Endometrial microvascular endothelial cells (primary cell): ENCODE data around the gene TMEM272. TPM values are rescaled to one million over a fixed set of nuclear protein-coding genes. Genes with fewer than 3 reads are reported as not detected.

Experiments used
- in situ Hi-C: cut with HindIII; loops from 2 replicates; pipeline ENCODE4 v1.10.0; 2017; ENCODE audit warnings: low sequenced_read_pairs, low pct_unique_long_range_greater_than_20kb; ENCODE audit errors: inconsistent ontology term
- total RNA-seq: library from RNA; depleted of rRNA; stranded (reverse); fragments of >200 nt; gene quantifications from one replicate; pipeline ENCODE4 v1.2.3, GENCODE V29; 2015; ENCODE audit errors: inconsistent ontology term

Gene TMEM272, protein sequence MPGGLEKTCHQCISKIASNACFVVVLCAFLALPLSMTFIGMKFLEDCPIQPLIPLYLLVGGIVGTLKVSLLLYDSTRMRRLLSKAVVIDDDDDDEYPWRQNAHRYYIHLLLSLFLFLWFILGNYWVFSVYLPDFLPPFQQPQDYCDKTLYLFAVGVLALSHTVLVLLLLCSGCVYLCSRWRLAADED
- total RNA-seq = not detected

DNA sequence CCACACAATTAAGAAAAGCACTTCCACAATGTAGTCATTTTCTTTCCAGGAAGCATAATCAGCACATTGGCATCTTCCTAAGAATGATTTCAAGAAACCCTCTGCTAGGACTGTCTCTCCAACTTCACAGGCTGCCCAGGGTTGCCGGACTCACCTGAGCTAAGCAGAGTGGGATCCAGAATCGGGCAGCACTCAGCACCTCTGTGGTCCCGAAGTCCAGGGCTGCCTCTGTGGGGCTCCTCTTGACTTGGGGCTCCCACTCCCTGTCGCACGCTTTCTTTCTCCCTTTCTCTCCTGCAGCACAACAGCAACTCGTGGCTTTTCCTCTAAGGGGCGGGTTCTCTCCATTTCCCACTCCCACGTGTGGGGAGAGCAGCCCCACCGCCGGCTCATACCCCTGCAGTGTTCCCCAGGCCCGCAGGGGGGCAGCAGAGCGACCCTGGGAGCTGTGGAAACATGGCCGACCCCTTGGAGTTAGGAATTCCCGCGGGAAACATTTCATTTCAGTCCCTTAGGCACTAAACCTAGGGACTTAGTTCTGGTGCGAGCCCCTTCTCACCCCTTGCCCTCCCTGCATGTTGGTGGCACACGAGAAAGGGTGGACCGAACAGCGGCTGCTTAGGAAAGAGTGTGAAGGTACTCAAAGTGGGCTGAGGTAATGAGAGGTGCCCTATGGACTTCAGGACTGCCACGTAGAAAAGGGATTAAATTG lies at the start of gene TMEM272:
TMEM272 (minus strand) TSS at position 316 of the 712 bp plus-strand sequence. CDS start 6,647 bp downstream, outside the sequence.
- in situ Hi-C loops = no loop called here

DNA sequence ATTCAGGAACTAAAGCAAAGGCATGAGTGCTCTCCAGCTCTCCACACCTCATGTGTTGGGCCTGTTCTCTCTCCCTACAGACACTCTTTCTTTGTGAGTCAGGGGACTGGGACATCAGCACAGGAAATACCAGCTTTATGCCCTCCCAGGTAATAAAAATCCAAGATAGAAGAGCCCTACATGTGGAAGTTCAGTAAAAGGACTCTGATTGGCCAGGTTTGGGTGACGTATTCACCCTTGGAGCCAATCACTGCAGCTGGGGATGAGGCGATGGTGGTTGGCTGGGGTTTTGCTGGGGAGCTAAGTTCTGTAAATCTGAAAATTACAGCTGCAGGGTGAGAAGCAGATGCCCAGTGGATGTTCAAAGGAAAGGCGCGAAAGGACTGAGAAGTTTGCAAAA lies 49.3 kb upstream of the TMEM272 start:
- in situ Hi-C loops = no loop called here

DNA sequence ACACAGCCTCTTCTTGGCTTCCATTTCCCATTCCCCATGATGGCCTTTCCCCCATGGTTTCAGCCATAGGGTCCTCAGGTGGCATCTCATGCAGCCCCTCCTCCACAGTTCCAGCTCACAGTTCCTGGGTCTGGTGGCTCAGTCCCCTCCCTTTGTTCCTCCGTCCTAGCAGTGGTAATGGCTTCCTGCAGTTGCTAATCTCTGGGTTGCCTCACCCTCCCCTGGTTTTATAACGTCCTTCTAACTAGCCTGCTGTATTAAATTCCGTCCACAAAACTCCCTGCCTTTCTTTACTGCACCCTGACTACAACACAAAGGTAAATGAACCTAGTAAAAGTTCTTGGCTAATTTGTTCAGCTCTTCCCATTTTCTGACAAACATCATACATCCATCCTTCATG lies 47.7 kb upstream of the TMEM272 start:
- in situ Hi-C loops = no loop called here

DNA sequence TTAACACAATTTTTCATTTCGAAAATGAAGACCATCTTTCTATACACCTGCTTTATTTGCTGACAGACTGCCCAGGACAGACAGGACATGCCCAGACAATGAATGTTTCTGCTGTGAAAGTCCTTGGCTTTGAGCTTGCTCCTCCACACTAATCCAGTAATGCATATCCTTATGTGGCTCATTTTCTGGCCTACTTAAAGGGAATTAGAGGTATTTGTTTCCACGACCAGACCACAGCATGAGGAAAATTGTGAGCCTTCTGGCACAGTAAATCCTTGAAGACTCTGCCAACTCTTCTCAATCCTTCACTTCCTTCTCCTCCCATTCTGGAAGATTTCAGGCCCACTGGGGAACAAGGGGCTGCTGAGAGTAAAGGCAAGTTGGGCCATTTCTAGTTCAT lies 42.5 kb upstream of the TMEM272 start:
- in situ Hi-C loops = no loop called here

DNA sequence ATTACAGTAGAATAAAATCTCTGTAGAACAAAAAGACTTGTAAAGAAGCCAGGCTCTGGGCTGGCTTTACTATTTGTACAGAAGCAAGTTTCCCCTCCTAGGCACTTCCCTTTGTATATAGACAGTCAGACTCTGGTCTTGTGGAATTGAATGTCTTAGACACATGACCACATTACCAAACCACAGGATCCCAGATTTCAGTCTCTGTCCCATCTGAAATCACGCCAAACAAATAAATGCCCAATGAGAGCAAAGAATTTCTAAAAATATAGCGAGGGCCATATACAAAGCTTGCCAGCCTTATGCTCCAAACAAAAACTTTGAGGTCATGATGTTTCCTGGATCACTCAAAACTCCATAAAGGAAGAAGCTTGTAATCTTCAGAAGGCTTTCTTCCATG lies 40.7 kb upstream of the TMEM272 start:
- in situ Hi-C loops = no loop called here

DNA sequence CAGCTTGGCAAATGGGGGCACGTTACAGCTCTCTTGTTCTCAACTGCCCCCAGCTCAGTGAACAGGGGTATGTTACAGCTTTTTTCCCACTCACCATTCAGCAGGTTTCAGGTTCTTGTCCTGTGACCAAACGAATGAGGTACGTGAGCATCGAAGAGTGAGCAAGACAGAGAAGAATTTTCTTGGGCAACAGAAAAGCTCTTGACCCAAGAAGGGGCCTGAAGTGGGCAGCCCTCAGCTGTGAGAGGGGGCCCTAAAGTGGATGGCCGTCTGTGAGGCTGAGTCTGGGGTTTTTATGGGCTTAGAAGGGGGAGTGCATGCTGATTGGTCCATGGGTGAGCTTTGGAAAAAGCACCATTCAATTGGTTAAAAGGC lies 38.2 kb upstream of the TMEM272 start:
- in situ Hi-C loops = no loop called here

DNA sequence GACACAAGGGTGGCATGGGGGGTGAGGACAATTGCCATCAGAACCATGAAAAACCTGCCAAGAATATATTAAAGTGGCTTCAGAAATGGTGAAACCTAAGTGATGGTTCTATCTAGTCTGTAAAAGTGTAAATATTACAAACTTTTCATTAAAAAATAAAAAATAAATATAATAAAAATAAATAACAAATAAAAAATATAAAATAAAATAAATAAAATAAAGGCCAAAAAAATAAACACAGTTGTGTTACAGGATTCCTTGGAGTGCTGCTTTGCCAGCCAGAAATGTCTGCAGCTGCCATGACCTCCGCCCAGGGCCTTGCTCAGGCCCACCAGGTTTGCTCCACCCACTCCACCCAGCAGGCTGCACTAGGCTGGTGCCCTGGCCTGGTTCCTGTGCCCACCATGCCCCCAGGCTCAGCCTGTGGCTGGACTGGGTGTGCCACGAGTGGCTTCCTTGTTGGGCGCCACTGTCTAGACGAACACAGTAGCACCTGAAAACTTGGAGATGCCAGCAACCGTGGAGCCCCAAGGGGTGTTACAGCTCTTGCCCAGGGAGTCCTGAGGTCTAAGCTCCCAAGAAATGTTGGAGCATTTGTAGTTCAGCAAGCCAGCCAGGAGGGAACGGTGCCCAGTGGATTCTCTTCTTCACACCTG lies 37.7 kb upstream of the TMEM272 start:
- in situ Hi-C loops = no loop called here

DNA sequence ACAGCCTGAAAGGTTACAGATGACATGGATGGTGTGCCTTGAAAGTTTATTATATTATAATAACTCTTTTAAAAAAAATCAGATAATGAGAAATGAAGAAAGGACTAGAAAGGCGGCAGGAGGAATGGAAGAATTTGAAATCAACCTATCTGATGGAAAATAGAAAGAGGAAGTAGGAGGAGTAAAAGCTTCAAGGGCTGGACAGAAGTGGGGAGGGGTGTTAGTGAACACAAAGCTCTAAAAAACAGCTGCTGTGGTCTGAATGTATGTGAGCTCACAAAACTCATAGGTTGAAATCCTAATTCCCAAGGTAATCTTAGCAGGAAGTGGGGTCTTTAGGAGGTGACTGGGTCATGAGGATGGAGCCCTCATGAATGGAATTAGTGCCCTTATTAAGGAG lies 36.3 kb upstream of the TMEM272 start:
- in situ Hi-C loops = no loop called here

DNA sequence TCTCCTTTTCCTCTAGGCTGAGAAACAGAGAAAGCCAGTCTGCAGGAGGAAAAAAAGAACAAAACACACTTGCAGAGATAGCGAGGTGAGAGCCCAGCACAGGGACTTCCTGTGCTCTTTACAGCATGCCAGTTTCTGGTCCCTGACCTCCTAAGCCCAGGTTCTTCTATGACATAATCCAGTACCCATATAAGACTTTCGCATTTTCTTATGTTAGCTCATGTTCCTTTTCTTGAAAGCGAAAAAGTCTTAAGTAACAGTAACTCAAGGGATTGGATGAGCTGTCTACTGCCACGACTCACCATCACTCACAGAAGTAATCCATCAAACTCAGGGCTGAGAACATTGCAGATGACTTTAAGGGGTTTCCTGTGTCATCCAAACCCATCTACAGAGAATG lies 34.2 kb upstream of the TMEM272 start:
- in situ Hi-C loops = no loop called here

DNA sequence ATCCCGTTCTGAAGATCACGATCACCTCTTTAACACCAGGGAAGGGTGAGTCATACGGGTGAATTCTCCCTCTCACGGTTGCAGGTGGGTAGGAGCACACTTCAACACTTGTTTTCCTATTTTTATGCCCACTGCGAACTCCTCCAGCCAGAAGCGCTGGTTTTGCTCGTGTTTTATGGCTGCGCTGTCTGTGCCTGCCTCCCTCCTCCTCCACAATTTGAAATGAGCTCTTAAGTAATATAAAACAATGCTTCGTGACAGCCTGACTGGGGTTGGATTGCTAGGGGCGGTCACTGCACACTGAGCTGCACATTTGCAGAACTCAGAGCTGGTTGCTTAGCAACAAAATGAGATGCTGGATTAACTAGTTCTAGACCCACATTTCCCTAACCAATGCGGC lies 29.7 kb upstream of the TMEM272 start:
- in situ Hi-C loops = no loop called here

DNA sequence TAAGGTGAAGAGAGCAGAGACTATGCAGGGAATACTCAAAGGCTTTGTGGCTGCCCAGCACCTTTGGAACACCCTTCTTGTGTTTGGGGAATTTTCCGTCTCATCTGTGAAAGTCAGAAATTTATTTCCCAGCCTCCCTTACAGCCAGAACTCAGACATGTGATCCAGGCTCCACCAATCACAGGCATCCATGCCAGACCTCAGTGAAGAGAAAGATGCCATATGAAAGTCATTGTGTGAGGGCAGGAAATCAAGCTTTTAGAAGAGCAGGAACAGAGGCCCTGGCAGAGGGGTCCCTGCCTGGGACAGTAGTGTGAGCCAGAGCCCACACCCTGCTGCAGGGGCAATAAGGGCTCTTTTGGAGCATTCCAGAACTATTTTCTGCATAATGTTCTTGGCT lies 28.9 kb upstream of the TMEM272 start:
- in situ Hi-C loops = no loop called here

DNA sequence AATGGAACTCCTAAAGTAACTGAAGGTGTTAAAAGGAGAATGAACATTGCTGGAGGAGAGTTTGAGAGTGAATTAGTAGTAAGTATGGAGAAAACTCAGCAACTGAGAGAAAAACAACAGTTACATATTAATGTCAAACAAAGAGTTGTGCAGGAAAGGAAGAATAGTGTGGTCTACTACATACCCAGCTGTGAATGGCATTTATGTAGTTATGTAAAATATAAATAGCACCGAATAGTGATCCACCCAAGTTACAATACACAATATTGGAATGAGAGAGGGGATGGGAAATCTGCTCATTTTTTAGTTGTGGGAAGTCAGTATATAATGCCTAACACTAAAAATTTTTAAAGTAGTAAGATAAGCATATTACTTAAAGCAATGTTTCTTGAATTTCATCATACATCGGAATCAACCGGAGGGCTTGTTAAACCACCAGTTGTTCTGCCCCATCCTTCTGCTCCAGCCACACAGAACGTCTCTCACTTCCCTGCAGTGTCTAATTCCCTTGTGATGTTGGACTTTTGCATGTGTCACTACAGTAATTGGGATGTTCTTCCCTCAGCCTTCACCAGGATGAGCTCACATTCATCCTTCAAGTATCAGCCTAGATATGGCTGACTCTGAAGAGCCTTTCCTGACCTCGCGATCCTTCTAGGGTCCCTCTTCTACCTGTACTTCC lies 28.3 kb upstream of the TMEM272 start:
- in situ Hi-C loops = no loop called here

DNA sequence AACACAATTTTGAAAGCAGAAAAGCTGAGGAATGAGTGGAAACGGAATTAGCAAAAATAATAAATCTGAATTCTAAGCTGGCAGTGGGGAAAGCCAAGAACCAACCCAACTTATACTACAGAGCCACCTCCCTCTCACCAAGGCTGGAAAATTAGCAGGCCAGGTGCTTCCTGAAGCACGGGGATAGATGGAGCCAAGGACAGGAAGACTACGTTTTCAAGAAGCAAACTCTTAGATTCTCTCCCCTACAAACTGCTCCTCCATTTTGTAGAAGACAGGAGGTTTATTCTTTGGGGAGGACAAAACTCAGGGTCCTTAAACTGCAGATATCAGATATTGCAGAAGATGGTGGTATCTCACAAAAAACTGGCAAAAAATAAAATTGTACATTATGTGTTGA lies 25.6 kb upstream of the TMEM272 start:
- in situ Hi-C loops = no loop called here

DNA sequence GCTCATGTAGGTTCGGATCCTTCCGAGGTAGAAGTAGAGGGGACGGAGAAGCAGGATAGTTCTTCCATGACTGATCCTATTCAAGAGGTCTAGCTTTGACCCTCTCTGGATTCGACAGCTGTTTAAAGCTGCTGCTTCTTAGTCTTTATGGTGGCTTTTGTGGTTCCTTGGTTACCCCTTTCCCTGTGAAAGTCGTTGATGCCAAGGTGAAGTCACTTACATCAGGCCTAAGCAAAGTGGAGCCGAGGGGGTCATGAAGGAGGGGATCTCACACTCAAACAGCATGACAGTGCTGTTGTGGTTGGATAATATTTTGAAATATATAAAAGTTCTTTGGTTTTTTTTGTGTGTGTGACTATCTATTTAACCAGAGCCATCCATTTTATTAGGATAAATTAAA lies 24.9 kb upstream of the TMEM272 start:
- in situ Hi-C loops = no loop called here

DNA sequence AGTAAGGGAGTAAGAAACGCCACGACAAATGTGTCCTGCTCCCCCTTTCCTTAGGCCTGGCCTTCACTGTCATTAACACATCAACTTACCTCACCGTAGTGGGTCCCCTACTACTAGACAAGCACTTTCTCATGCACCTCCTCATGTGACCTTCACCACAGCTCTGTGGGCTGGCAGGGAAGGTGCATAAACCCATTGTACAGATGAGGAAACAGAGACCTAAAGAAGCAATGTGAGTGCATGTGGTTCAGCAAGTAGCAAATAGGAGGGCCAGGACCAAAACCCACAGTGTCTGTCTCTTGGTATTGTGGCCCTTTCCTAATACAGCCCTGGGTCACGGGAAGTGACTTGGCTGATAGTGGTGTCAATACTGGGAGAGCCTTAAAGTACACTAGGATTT lies 22.1 kb upstream of the TMEM272 start:
- in situ Hi-C loops = no loop called here

DNA sequence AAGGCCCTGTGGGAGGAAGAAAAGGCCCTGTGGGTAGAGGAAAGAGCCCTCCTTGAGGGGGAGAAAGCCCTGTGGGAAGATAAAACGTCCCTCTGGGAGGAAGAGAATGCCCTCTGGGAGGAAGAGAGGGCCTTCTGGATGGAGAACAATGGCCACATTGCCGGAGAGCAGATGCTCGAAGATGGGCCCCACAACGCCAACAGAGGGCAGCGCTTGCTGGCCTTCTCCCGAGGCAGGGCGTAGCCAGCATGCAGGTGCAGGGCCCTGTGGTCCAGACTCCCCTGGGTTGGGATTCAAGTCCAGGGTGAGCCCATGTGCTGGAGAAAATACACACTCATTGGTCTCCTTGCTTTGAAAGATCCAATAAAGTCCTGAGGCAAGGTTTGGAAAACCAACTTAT lies 20.9 kb upstream of the TMEM272 start:
- in situ Hi-C loops = no loop called here

DNA sequence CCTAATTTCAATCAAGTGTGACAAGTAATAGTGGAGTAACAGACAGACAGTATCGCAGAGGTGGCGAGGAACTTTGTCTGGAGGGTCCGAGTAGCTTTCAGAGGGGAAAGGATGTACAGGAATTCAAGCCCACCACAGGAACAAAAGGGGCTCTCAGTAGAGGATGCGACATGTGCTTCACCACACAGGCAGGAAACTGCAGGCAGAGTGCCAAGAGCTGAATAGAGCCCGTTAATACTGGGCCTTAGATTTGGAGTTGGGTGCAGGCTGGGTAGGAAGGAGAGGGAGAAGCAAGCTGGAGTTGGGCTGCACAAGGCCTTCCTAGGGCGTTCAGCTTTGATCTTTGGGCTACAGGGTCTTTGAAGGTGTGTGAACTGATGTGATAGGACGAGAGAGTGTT lies 18.0 kb upstream of the TMEM272 start:
- in situ Hi-C loops = no loop called here

DNA sequence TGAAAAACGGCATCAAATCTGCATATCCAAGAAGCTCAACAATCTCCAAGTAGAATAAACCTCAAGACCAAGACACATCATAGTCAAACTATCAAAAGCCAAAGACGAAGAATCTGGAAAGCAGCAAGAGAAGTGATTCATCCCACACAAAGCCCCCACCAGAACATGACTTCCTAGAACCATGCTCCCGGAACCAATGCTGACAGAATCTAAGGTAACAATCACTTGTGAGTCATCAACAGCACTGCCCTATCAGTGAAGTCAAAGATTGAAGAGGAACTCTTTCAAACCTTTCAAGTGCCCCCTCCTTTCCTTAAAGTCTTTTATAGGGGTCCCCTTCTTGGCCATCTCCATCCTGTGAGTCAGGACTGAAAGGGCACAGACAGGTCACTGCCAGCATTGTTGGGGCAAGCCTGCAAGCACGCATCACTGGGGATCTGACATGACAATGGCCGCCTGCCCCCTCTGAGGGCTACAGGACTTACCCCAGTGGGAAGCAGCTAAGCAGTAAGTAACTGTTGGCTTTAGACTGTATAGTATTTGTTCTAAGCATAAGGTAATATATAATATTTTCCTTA lies 16.8 kb upstream of the TMEM272 start, which contains the start of gene CCDC70:
CCDC70 (plus strand) TSS at position 247 of the 578 bp plus-strand sequence. CDS start 3,443 bp downstream, outside the sequence.
- in situ Hi-C loops = no loop called here

DNA sequence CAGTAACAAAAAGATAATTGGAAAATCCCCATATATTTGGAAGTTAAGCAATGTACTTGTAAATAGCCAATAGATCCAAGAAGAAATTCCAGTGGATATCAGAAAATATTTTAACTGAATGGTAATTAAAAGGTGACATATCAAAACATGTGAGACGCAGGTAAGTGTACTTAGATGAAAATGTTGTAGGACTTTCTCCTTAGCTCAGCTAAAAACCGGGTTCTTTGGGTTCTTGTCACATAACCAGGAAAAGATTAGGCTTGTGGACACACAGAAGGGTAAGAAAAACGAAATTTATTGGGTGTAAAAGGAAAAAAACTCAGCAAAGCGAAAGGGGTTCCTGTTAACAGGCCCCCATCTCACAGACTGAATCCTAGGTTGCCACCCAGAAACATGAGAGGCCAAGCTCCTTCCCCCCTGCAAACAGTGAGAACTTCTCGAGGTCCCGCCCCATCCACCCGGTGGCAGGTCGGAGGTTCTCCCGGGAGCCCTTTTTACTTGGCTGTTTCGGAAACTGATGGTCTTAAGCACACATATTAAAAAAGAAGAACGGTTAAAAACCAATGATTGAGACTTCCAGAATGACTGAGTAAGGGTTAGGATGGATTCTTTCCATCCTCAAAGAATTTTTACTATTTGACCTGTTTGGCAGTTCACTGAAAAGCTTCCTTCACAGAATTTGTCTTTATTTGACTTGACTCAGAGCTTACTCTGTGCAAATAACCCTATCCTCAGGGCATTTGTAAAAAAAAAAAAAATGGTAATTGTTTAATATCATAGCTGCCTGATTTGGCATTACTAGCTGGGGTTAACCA lies 13.7 kb upstream of the TMEM272 start:
- in situ Hi-C loops = no loop called here
